HG03108 (cell line): Measurements from ENCODE around the gene SAMD14.
A peak's percentile ranks its signal among the peaks of the same experiment; 100 is the strongest.

Source experiments
- ATAC-seq: cut with Tn5 transposase; IDR thresholded peaks from one replicate; pipeline ENCODE4 v1.9.1; 2021; ENCODE audit warnings: moderate library complexity; ENCODE audit not compliant: unreplicated experiment

SAMD14 gene

GRCh38 chr17:50097926-50098325 lies 32.0 kb downstream of the SAMD14 start:
- ATAC-seq = no peak

DNA sequence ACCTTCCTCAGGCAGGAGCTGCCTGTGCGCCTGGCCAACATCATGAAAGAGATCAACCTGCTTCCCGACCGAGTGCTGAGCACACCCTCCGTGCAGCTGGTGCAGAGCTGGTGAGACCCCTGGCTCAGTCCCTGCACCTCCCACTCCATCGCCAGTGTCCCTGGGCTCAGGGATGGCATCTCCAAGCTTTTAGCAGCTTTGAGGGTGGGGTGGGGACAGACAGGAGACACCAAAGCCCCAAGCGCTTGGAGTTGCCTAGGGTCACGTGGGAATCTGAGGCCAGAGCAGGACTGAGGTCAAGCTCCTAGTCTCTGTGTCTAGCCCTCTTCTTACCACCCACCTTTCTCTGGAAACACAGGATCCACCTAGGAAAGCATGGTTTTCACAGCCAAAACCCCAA lies 32.5 kb downstream of the SAMD14 start:
- ATAC-seq = no peak

GRCh38 chr17:50096758-50097157 lies 33.2 kb downstream of the SAMD14 start:
- no peak for ATAC-seq

- no peak for ATAC-seq
Observed at GRCh38 chr17:50096092-50096491, 33.9 kb downstream of the SAMD14 start.

- ATAC-seq = no peak
Observed at GRCh38 chr17:50095626-50096037, 34.3 kb downstream of the SAMD14 start.

GRCh38 chr17:50094753-50095619 lies 35.0 kb downstream of the SAMD14 start, which contains the start of gene PDK2:
Gene PDK2, plus strand, starts transcription at chr17:50095351. Its CDS starts 85 bp downstream, at chr17:50095436.
- ATAC-seq = peak; percentile 92

DNA sequence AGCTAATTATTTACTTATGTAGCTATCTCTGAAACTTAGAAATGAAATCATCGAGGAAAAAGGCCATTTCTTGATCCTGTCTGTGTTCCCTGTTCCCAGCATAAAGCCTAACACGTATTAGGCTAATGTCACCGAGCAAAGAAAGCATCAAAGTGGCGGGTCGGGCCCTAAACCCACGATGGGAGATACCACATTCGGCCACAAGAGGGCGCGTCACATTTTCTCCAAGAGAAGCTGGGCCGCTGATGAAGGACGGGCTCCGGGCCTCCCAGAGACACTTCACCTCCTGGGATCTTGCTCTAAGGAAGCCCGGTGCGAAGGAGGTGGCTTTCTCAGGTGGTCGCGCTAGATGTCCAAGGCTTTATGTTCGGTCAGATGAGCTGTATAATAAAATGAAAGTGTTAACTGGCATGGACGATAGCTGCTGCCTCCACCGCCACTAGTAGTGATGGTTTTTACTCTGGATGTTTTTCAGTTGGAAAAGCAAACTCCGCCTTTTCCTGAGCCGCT lies 35.7 kb downstream of the SAMD14 start:
- peak; percentile 34 for ATAC-seq

- no peak for ATAC-seq
Observed at GRCh38 chr17:50093807-50094206, 36.2 kb downstream of the SAMD14 start.

DNA sequence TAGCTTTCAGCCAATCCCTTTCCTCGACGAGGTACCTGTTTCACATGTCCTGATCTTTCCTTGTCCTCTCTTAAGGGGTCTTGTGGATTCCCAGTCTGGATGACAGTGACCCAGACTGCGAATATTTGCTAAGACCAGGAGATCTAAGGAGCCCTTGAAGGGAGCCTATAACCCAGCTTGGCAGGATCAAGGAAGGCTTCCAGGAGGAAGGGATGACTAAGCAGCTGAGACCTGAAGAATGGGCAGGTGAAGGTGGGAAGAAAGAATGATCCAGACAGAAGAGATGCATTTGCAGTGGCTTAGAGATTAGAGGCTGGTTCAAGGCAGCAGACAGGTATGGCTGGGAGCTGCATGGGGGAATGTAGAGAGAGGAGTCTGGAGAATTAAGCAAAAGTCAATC lies 36.7 kb downstream of the SAMD14 start:
- ATAC-seq = no peak

GRCh38 chr17:50091918-50092285 lies 38.1 kb downstream of the SAMD14 start:
- no peak for ATAC-seq

GRCh38 chr17:50090971-50091917 lies 38.7 kb downstream of the SAMD14 start:
- ATAC-seq = no peak

GRCh38 chr17:50090071-50090470 lies 39.9 kb downstream of the SAMD14 start:
- no peak for ATAC-seq

DNA sequence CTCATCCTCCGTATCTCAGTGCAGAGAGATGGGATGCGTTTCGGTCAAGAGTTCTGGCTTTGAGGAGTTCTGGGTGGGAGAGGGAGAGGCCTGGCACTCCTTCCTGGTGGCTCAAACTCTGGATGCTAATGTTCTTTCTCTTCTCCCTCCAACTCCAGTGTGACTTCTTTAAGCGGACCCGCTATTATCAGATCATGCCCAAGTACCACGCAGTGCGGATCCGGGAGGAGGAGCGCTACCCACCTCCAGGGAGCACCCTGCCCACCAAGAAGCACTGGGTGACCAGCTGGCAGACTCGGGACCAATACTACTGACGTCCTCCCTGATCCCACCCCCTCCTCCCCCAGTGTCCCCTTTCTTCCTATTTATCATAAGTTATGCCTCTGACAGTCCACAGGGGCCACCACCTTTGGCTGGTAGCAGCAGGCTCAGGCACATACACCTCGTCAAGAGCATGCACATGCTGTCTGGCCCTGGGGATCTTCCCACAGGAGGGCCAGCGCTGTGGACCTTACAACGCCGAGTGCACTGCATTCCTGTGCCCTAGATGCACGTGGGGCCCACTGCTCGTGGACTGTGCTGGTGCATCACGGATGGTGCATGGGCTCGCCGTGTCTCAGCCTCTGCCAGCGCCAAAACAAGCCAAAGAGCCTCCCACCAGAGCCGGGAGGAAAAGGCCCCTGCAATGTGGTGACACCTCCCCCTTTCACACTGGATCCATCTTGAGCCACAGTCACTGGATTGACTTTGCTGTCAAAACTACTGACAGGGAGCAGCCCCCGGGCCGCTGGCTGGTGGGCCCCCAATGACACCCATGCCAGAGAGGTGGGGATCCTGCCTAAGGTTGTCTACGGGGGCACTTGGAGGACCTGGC lies 40.8 kb downstream of the SAMD14 start:
- ATAC-seq = no peak

DNA sequence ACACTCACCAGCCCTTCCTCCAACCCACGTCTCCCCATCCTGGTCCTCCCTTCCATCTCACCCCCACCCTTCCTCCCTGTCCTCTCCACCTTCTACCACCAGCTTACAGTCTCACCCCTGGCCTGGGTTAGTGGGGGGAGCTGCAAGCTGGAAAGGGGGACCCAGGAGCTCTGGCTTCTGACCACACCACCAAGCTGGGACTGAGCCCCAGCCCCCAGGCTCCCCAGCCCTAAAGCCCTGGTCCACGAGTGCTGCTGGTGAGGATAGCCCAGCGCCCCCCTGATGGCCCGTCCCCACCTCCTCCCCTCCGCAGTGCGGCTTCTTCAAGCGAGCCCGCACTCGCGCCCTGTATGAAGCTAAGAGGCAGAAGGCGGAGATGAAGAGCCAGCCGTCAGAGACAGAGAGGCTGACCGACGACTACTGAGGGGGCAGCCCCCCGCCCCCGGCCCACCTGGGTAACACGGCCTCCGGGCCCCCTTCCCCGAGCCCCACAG lies 42.0 kb downstream of the SAMD14 start:
- ATAC-seq = no peak

DNA sequence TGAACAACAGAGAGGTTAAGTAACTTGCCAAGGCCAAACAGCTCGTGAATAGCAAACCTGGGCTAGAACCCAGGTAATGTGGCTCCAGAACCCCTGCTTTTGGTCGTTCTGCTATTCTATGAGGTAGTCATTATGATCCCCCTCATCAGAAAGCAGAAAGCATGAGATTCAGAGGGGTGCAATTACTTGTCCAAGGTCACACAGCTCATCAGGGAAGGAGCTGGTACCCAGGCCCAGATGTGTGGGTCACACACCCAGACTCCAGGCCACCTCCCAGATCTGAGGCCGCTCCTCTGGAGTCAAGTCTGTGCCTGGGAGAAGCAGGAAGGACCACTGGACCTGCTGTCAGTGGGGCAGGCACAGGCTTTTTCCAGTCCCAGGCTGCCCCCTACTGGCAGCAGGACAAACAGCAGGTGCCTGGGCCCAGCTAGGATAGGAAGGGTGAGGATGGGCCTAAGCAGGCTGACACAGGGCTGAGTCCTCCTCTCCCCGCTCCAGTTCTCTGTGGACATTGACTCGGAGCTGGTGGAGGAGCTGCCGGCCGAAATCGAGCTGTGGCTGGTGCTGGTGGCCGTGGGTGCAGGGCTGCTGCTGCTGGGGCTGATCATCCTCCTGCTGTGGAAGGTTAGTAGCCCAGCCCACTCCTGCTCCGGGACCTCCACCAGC lies 42.6 kb downstream of the SAMD14 start:
- ATAC-seq = no peak

- ATAC-seq = no peak
Observed at GRCh38 chr17:50081757-50082156, 48.2 kb downstream of the SAMD14 start.

DNA sequence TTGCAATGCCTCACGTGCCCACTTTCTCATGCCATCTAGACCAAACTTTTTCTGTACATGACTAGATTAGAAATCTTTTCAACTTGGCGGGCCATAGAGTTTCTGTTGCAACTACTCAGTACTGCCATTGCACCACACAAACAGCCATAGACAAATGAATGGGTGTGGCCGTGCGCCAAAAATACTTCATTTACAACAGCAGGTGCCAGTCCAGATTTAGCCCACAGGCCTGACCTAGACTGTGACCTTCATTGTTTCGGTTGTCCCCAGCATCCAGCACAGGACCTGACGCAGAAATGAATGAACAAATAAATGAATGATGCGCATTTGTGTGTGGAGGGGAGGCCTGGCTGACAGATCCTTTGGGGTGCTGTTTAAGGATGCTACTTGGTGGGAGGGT lies 49.1 kb downstream of the SAMD14 start:
- no peak for ATAC-seq

DNA sequence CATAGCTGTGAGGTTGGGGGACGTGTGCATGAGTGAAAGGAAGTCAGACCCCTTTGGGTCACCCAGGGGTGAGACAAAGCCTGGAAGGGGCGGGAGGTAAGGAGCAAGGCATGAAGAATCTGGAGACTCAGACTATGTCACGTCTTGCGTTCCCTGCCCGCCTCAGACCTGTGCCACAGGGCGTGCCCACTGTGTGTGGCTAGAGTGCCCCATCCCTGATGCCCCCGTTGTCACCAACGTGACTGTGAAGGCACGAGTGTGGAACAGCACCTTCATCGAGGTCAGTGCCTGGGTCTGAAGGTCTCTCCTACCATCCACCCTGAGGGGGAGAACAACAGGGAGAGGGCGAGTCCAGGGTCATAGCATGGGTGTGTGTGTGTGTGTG lies 49.9 kb downstream of the SAMD14 start:
- no peak for ATAC-seq

DNA sequence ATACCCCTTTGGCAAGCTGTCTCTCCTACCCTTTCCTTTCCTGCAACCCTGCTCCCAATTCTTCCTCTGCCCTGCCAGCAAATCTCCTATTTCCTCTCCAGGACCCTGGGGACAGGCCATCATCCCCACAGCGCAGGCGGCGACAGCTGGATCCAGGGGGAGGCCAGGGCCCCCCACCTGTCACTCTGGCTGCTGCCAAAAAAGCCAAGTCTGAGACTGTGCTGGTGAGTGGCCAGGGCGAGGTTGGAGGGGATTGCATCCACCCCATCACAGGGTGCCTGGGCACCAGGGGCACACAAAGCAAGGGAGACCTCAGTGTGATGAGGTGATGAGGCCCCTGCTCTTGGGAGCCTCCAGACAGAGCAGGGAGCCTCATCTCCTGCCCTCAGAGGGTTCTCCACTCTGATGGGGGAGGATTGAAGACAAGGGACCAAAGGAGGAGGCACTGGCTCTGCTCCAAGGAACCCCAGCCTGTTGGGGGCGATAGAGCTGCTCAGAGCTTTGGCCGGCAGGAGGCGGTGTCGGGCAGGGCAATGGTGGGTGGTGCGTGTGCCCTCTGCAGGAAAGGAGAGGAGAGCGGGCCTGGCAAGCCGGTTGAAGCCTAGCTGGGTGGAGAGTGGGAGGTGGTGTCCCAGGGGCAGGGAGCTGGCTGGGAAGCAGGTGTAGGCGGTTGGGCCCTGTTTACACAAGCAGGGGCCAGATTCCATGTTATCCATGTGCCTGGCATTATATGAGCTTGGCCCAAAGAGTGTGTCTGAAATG lies 50.4 kb downstream of the SAMD14 start:
- ATAC-seq = no peak
